Measurements from ENCODE around the gene LEF1.

- TF ChIP-seq REST (IDR thresholded peaks at IDR 0.05; ENCODE audit: insufficient read depth in 1 of 2, low read depth in 2 of 2, low read length in 2 of 2) (no peak), POLR2AphosphoS5 (IDR thresholded peaks at IDR 0.05; ENCODE audit: low read depth, low read length) (no peak)
These were observed 24.3 kb downstream of the LEF1 start for GRCh38 chr4:108144451-108144850.

Data from PFSK-1 (cell line).